GM19452 (cell line): ENCODE measurements around the gene NDUFV1.
"Not testable (repeated sequence)": the region's sequence is repeated elsewhere in the genome, so short reads cannot be mapped to it uniquely, and the experiment has no call there.

ENCODE experiments used
- ATAC-seq: cut with Tn5 transposase; IDR thresholded peaks from one replicate; pipeline ENCODE4 v1.9.1; 2021; ENCODE audit not compliant: unreplicated experiment

The NDUFV1 gene

DNA sequence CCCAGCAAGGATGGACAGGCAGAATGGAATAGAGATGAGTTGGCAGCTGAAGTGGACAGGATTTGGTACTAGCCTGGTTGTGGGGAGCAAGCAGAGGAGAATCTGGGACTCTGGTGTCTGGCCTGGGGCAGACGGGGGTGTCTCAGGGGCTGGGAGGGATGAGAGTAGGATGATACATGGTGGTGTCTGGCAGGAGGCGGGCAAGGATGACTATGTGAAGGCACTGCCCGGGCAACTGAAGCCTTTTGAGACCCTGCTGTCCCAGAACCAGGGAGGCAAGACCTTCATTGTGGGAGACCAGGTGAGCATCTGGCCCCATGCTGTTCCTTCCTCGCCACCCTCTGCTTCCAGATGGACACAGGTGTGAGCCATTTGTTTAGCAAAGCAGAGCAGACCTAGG, 20.8 kb upstream of the NDUFV1 start:
- ATAC-seq, result no peak

- ATAC-seq, result no peak
These were observed 20.0 kb upstream of the NDUFV1 start for GRCh38 chr11:67586568-67587250.

DNA sequence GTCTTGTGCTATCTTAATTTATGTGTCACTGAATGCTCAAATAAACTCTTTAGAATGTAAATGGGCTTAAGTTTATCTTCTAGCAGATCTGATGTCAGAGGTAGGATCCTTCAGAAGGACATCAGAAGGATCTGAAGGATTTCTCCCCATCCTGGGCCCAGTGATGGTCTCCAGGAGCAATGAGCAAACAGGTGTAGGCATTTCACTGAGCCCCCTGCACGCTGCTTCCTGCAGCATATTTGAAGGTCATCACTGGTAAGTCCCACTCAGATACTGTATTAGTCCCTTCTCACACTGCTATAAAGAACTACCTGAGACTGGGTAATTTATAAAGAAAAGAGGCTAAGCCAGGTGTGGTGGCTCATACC, 18.6 kb upstream of the NDUFV1 start:
- peak; percentile 27 for ATAC-seq

- not testable (repeated sequence) for ATAC-seq
These were observed 17.8 kb upstream of the NDUFV1 start for GRCh38 chr11:67588899-67589415.

- ATAC-seq, result no peak
These were observed 13.7 kb upstream of the NDUFV1 start for GRCh38 chr11:67592880-67593564.

GRCh38 chr11:67593565-67593905, 13.2 kb upstream of the NDUFV1 start:
- no peak for ATAC-seq

- no peak for ATAC-seq
These were observed 12.3 kb upstream of the NDUFV1 start for GRCh38 chr11:67594480-67594879.

DNA sequence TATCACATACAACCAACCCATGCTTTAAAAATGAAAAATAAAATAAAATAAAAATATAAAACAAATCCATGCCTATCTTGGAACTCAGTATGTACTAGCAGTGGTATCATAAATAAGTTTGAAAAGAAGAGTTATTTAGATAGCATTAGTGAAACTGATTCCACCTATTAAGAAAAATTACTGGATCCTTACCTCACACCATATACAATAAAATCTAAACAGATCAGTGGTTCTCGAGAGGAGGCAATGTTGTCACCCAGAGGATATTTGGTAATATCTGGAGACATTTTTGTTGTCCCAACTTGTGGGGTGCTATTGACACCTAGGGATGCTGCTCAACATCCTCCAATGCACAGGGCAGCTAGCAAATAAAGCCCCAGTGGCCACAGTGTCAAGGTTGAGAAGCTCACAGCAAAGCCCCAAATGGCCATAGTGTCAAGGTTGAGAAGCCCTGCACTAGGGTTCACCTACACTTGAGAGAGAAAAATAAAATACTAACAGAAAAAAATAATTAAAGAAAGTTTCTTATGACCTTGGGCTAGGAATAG, 9.9 kb upstream of the NDUFV1 start:
- no peak for ATAC-seq

DNA sequence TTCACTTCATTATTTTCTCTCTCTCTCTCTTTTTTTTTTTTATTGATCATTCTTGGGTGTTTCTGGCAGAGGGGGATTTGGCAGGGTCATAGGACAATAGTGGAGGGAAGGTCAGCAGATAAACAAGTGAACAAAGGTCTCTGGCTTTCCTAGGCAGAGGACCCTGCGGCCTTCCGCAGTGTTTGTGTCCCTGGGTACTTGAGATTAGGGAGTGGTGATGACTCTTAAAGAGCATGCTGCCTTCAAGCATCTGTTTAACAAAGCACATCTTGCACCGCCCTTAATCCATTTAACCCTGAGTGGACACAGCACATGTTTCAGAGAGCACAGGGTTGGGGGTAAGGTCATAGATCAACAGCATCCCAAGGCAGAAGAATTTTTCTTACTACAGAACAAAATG, 9.3 kb upstream of the NDUFV1 start:
- not testable (repeated sequence) for ATAC-seq

DNA sequence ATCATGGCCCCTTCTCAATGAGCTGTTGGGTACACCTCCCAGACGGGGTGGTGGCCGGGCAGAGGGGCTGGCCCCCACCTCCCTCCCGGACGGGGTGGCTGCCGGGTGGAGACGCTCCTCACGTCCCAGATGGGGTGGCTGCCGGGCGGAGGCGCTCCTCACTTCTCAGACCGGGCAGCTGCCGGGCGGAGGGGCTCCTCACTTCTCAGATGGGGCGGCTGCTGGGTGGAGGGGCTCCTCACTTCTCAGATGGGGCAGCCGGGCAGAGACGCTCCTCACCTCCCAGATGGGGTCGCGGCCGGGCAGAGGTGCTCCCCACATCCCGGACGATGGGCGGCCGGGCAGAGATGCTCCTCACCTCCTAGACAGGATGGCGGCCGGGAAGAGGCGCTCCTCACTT, 8.8 kb upstream of the NDUFV1 start:
- not testable (repeated sequence) for ATAC-seq

DNA sequence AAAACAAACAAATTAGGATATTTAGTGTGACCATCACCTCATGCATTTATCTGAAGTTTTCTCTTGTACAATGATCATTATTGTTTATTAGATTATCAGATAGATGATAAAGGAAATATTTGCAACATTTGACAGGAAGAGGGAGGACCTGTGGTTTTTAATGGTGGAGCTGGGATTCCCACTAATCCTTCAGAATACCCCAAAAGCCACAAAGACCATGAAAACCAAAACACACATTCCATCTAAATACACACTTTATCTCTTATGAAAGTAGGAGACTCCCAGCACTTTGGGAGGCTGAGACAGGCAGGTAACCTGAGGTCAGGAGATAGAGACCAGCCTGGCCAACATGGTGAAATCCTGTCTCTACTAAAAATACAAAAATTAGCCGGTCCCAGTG, 7.6 kb upstream of the NDUFV1 start:
- ATAC-seq, result no peak

DNA sequence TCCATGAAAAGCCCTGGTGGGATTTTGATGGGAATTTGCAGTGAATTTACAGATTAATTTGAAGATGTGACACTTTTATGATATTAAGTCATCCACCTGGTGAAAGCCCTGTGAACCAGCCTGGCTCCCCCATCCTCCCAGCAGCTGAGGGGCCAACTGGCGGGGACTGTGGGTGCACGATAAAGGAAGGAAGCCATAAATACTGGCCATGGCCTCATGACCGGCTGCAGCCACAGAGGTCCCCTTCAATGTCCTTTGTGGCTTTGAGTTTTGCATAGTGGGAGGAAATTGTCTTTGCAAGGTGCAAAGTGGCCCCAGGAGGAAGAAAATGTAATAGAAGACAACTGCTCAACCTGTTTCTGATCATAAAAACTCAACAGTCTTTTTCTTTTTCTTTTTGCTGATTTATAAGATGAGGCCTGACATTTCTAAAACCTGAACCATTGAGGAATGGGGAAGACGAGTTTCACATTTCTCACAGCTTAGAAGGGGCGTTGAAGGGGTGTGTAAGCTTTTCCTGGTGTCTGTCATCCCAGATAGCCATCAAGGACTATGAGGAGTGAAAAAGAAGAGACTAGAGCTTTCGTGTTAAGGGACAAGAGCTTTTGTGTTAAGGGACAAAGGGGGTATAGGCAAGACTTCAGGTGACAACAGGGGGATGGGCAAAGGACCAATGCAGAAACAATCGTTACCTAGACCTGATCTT, 6.3 kb upstream of the NDUFV1 start:
- peak; percentile 67 for ATAC-seq

DNA sequence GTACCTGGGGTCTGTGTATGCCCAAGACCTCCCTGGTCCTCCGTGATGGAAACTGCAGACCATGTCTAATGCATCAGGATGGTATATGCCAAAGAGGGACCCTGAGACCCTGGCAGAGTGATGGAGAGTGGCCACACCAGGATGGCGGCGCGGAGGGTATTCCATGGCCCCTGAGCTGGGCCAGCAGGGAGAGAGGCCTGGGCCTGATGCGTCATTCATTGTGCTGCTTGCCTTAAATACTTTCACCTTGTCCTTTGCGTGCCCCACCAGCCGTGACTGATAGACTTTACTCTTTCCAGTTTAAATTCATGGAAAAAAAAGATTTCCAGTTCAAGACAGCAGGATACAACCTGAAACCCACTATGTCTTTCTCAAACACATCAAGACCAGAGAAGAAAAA, 5.6 kb upstream of the NDUFV1 start:
- no peak for ATAC-seq

DNA sequence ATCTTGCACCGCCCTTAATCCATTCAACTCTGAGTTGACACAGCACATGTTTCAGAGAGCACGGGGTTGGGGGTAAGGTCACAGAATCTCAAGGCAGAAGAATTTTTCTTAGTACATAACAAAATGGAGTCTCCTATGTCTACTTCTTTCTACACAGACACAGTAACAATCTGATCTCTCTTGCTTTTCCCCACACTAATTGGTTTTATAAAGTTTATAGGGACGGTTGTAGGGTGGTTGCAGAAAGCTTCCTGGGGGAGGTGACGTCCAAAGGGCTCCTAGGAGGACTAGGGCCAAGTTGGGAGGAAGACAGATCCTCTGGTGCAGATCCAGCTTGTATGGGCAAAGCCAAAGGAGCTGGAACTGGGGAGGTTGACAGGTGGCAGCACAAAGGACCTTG, 2.6 kb upstream of the NDUFV1 start:
- not testable (repeated sequence) for ATAC-seq

DNA sequence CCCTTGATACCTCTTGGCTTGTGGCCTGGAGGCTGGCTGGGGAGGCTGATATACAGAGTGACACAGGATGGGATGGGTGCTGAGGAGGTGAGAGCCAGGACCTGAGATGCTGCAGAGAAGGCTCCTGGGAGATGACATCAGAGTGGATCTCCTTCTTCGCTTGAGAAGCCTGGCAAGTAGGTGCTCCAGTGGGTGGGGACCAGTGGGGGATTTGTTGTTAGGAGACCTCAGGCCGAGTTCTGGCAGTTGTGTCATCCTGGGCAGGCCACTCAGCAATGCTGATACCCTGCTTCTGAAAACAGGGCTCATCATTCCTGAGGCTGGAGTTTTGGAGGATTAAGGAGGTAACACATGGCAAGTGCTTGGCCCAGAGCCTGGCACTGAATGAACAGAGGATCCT, 1.9 kb upstream of the NDUFV1 start:
- ATAC-seq, result no peak

GRCh38 chr11:67605231-67606011, 1.3 kb upstream of the NDUFV1 start:
- ATAC-seq, result no peak

DNA sequence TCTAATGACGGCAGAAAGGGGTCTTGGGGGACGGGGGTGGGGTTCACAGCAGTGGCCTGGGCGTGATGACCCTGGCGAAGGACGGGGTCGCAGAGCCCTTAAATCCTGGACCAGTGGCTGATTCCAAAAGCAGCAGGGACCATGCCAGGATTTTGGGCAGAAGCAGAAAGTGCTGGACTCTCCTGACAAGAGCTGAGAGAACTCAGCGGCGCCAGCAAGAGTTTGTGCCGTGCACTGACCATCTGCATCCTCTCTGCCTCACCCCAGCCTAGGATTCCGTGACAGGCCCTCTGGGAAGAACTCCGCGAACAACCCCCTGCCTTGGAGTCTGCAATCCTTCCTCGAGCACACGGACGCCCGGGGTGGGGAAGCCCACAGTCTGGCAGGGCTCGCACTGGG, 644 bp upstream of the NDUFV1 start:
- ATAC-seq, result no peak

- ATAC-seq, result no peak
These were observed 771 bp downstream of the NDUFV1 start for GRCh38 chr11:67607507-67607906.

- ATAC-seq, result no peak
These were observed 1.8 kb downstream of the NDUFV1 start for GRCh38 chr11:67608486-67608885.

DNA sequence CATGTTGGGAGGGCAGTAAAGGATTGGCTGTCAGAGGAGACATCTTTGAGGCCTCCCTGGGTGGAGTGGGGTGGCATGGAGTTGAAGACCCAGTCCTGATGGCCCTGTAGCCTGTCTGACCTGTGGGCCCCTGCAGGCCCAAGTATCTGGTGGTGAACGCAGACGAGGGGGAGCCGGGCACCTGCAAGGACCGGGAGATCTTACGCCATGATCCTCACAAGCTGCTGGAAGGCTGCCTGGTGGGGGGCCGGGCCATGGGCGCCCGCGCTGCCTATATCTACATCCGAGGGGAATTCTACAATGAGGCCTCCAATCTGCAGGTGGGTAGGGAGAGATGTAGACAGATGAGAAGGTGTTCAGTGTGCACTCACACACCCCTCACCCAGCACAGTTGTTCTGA, 2.6 kb downstream of the NDUFV1 start:
- ATAC-seq, result no peak

- ATAC-seq, result no peak
These were observed 3.6 kb downstream of the NDUFV1 start for GRCh38 chr11:67610302-67610868.
